Activated CD8-positive, alpha-beta memory T cell treated with anti-CD3 and anti-CD28 coated beads for 4 hours (primary cell): ENCODE measurements around the gene SSH2.
A peak's percentile ranks its signal among the peaks of the same experiment; 100 is the strongest.

Experiments used
- DNase-seq, 2 donors: peaks; one replicate each; pipeline ENCODE4 v3.0.0-alpha.2; 2020; ENCODE audit warnings: low read depth in 2 of 2

Gene SSH2

DNA sequence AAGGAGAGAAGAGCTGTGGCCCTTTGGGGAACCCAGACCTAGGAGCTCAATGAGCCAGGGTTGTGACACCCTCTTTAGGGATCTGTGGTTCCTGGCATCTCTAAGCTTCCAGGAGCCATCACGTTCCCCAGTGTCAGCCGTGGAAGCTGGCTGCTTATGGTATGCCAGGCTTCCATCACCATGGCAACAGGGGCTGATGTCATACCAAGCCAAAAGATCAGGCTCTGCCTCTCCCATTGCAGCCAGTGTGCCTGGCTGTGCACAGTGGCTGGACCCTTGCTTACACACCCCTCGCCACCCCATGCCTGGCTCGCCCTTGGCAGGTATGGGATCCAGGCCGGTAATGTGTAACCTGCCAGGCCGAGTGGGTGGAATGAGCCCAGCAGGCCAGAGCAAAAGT, 91.1 kb downstream of the SSH2 start:
- DNase-seq = no peak

DNA sequence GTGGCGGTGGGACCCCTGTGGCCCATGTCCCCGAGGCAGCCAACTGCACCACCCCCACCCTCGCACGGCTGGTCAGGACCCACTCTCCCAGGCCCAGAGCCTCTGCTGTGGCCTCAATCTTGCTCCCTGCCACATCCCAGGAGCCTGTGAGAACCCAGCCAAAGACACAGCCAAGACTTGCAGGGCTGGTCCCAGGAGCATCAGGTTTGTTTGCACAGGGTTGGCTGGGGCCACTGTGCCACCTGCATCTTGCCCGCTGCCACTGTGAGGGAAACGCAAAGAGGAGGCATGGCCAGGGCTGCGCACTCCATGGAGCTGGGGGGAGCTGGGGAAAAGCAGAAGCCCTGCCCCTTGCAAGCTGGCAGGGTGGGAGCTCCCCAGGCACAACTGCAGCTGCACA, 92.5 kb downstream of the SSH2 start:
- no peak for DNase-seq

- no peak for DNase-seq
Measured at GRCh38 chr17:29836643-29837042, 93.4 kb downstream of the SSH2 start.

GRCh38 chr17:29835435-29836351, 94.3 kb downstream of the SSH2 start:
- no peak for DNase-seq

GRCh38 chr17:29833801-29834200, 96.2 kb downstream of the SSH2 start:
- no peak for DNase-seq

GRCh38 chr17:29828676-29829284, 101.2 kb downstream of the SSH2 start:
- no peak for DNase-seq

GRCh38 chr17:29827179-29827578, 102.8 kb downstream of the SSH2 start:
- no peak for DNase-seq

GRCh38 chr17:29826114-29826692, 103.8 kb downstream of the SSH2 start:
- DNase-seq = no peak

GRCh38 chr17:29825604-29826003, 104.4 kb downstream of the SSH2 start:
- DNase-seq = no peak

DNA sequence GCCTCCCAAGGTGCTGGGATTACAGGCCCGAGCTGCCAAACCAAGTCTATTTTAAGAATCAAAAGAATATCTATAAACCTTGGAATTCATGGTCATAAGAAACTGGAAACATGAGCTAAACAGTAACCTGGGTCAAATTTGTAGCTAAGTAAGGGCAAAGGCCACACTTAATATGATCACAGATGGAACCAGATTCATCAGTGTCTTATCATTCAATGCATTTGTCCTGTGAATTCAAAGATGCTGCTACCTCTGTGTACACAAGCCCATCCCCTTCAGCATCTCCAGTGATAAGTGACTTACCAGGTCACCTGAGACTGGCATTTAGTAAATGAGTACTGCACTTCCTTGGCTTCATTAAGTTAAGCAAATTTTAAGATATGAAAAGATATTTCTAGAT, 108.1 kb downstream of the SSH2 start:
- DNase-seq = no peak

DNA sequence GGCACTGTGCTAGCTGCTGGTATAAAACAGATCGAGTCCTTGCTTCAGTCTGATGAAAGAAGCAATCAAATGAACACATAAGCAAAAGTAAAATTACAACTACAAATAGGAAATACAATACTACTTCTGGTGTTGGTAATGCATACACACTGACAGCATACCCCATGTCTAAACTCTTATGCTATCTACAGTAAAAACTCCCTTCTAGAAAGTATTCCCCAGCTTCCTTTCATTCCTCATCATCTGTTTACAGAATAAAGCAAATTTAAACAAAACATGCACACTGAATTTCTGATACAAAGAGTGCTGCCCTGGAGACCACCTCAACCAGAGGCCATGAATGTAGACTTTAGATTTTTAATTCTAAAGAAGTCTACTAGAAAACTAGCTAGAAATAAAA, 109.6 kb downstream of the SSH2 start:
- no peak for DNase-seq

GRCh38 chr17:29807520-29808361, 122.3 kb downstream of the SSH2 start:
- peak; percentile 32 to 46 for DNase-seq

GRCh38 chr17:29802246-29802645, 127.8 kb downstream of the SSH2 start:
- DNase-seq = no peak

GRCh38 chr17:29800457-29800856, 129.6 kb downstream of the SSH2 start:
- no peak for DNase-seq

DNA sequence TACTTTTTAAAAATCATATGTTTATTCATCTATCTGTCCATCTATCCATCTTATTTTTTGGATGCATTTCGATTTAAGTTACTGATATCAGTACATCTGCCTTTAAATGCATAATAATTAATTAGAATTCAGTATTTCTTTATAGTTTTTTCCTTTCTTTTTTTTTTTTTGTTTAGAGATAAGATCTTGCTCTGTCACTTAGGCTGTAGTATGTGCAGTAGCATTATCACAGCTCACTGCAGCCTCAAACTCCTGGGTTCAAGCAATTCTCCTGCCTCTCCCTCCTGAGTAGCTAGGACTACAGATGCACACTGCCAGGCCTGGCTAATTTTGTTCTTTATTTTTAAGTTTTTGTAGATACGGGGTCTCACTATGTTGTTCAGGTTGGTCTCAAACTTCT, 133.4 kb downstream of the SSH2 start:
- DNase-seq = no peak

- no peak for DNase-seq
Measured at GRCh38 chr17:29793501-29793900, 136.5 kb downstream of the SSH2 start.

DNA sequence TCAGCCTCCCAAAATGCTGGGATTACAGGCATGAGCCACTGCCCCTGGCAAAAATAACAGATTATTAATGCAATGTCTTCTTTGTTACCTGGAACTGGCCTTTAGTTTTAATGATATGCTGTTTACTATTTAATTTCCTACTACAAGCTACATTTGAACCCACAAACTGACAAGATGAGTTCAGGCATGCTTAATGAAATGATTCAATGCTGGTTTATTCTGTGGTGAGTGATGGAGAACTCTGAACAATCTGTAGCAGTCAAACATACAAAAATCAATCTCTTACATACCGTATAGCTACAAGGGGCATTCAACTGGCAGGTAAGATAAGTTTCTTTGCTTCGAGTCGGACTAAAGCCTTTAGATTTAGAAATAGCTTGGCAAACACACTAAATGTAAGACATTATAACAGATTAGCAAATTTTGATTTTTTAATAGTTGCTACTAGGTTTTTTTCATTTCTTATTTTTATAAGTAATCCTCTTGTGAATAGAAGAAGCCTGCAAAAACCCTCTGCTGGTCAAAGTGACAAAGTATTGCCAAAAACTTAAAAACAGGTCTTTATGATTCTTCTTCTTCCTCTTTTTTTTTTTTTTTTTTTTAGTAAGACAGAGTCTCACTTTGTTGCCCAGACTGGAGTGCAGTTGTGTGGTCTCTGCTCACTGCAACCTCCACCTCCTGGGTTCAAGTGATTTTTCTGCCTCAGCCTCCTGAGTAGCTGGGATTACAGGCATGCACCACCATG, 138.5 kb downstream of the SSH2 start:
- no peak for DNase-seq

GRCh38 chr17:29789196-29790170, 140.5 kb downstream of the SSH2 start:
- no peak for DNase-seq

DNA sequence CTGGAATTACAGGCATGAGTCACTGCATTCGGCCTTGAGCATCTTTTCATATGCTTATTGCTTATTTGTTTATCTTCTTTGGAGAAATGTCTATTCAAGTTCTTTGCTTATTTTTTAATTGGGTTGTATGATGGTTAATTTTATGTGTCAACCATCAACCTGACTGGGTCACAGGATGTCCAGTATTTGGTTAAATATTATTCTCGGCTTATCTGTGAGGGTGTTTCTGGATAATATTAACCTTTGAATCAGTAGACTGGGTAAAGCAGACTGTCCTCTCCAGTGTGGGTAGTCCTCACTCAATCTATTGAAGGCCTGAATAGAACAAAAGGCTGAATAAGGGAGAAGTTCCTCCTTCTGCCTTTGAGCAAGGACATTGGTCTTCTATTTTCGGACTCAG, 142.0 kb downstream of the SSH2 start:
- DNase-seq = no peak

GRCh38 chr17:29782917-29783316, 147.1 kb downstream of the SSH2 start:
- no peak for DNase-seq
